Naive thymus-derived CD4-positive, alpha-beta T cell (primary cell): ENCODE measurements around the gene DRC7. TPM values are rescaled to one million over a fixed set of nuclear protein-coding genes. Genes with fewer than 3 reads are reported as not detected.

ENCODE experiments used
- ATAC-seq: fragments of 150-1000 bp; cut with Tn5 transposase; 2 replicates; pipeline ENCODE4 v1.10.0; 2021; ENCODE audit warnings: mild to moderate bottlenecking, moderate library complexity
- CTCF ChIA-PET: fragments of 350-600 bp; sonication (Branson Sonifier 250); formaldehyde crosslinking; loops from one replicate; lab custom pipeline; 2021; ENCODE audit warnings: antibody characterized with exemption; lab: Charles Lee
- POLR2A ChIA-PET: fragments of 350-600 bp; sonication (Branson Sonifier 250); formaldehyde crosslinking; loops from one replicate; lab custom pipeline; 2021; ENCODE audit warnings: antibody characterized with exemption, inconsistent platforms; lab: Charles Lee
- DNase-seq, 9 donors: peaks; one replicate each; pipeline versions ENCODE4 v3.0.0 to v3.0.0-alpha.2; 2020 to 2022; ENCODE audit warnings: mixed read lengths in 1 of 9
- H3K27ac ChIP-seq: one replicate; pipeline ENCODE4 v1.7.0; 2013; ENCODE audit warnings: mild to moderate bottlenecking, low read depth, low read length, moderate library complexity
- H3K27me3 ChIP-seq, 2 donors: one replicate each; pipeline ENCODE4 v1.7.0; 2013; ENCODE audit warnings: low read length in 2 of 2, mild to moderate bottlenecking in 2 of 2, moderate library complexity in 2 of 2; ENCODE audit not compliant: control insufficient read depth in 2 of 2, insufficient read depth in 2 of 2
- H3K36me3 ChIP-seq, 3 experiments: 1 replicate in 2 of 3; 2 replicates in 1 of 3; pipeline ENCODE4 v1.7.0; 2013; ENCODE audit warnings: low read length in 3 of 3, mild to moderate bottlenecking in 3 of 3, moderate library complexity in 1 of 3; ENCODE audit not compliant: insufficient read depth in 3 of 3, control insufficient read depth in 2 of 3
- H3K4me1 ChIP-seq, 2 donors: one replicate each; pipeline ENCODE4 v1.7.0; 2013; ENCODE audit warnings: low read length in 2 of 2, mild to moderate bottlenecking in 2 of 2, moderate library complexity in 1 of 2; ENCODE audit not compliant: control insufficient read depth in 2 of 2, insufficient read depth in 2 of 2
- H3K4me3 ChIP-seq: 2 replicates; pipeline ENCODE4 v1.7.0; 2013; ENCODE audit warnings: mild to moderate bottlenecking, low read length
- H3K9me3 ChIP-seq, 3 experiments: 1 replicate in 2 of 3; 2 replicates in 1 of 3; pipeline ENCODE4 v1.7.0; 2013; ENCODE audit warnings: low read length in 3 of 3; ENCODE audit not compliant: control insufficient read depth in 2 of 3
- H3K27ac Mint-ChIP-seq, 9 donors: one replicate each; pipeline ENCODE4 v1.8.0; 2020 to 2022; ENCODE audit warnings: mixed read lengths in 9 of 9, mild to moderate bottlenecking in 8 of 9, moderate library complexity in 5 of 9, inconsistent platforms in 2 of 9
- H3K27me3 Mint-ChIP-seq, 5 donors: one replicate each; pipeline ENCODE4 v1.8.0; 2021 to 2022; ENCODE audit warnings: mixed read lengths in 5 of 5, mild to moderate bottlenecking in 1 of 5
- H3K36me3 Mint-ChIP-seq, 5 donors: one replicate each; pipeline ENCODE4 v1.8.0; 2020 to 2022; ENCODE audit warnings: mixed read lengths in 5 of 5, mild to moderate bottlenecking in 3 of 5, inconsistent platforms in 1 of 5
- H3K4me1 Mint-ChIP-seq, 7 donors: one replicate each; pipeline ENCODE4 v1.8.0; 2020 to 2022; ENCODE audit warnings: mixed read lengths in 7 of 7, mild to moderate bottlenecking in 3 of 7, inconsistent platforms in 1 of 7
- H3K4me3 Mint-ChIP-seq, 10 donors: one replicate each; pipeline ENCODE4 v1.8.0; 2020 to 2022; ENCODE audit warnings: mild to moderate bottlenecking in 10 of 10, mixed read lengths in 10 of 10, moderate library complexity in 6 of 10, inconsistent platforms in 2 of 10
- H3K9me3 Mint-ChIP-seq, 11 donors: one replicate each; pipeline ENCODE4 v1.8.0; 2020 to 2022; ENCODE audit warnings: mixed read lengths in 11 of 11, mild to moderate bottlenecking in 4 of 11, inconsistent platforms in 1 of 11, moderate library complexity in 1 of 11
- intact Hi-C, 2 donors: fragments of 100-400 bp; cut with micrococcal nuclease; formaldehyde crosslinking; loops; one replicate each; pipeline ENCODE4 v1.15.1; 2023
- microRNA-seq: library from miRNA; unstranded; fragments of <30 nt; microRNA quantifications from one replicate; pipeline ENCODE4 v1.2.0, GENCODE V29; 2022; ENCODE audit warnings: borderline microRNAs expressed
- polyA plus RNA-seq, 2 donors: library from polyadenylated mRNA; unstranded; fragments of 300-500 nt; fragmentation: Illumina TruSeq; gene quantifications; one replicate each; pipeline ENCODE4 v1.2.3, GENCODE V29; 2021
- total RNA-seq, 6 experiments: library from RNA in 5 of 6; stranded (reverse) in 5 of 6; gene quantifications; 1 replicate in 5 of 6; 2 replicates in 1 of 6; pipeline ENCODE4 v1.2.3 and lab custom pipeline; 2021 to 2026

The DRC7 gene
- total and polyA plus RNA-seq, 7 experiments from 2014 or later, result not detected

- Mint-ChIP-seq H3K27ac (no peak overlapping the region), H3K4me3 (no peak overlapping the region), H3K36me3 (no peaks in the 10 kb centered on the region), H3K4me1 (no peaks in the 10 kb centered on the region), H3K9me3 (no peaks in the 10 kb centered on the region), H3K27me3 (peaks cover 0 to 3% (median 0%) of the 10 kb centered on the region in 5 donors)
- no peaks in the 10 kb centered on the region for H3K9me3 ChIP-seq
- no peak for DNase-seq
- ATAC-seq, result no peak
- H3K27ac ChIP-seq, result no peak overlapping the region
- POLR2A ChIA-PET, result no interaction called here
- H3K36me3 ChIP-seq, result no peaks in the 10 kb centered on the region
- no peaks in the 10 kb centered on the region for H3K4me1 ChIP-seq
- no peaks in the 10 kb centered on the region for H3K27me3 ChIP-seq
- H3K4me3 ChIP-seq, result no peak overlapping the region
- intact Hi-C loops, result no loop called here
- CTCF ChIA-PET, result no interaction called here
Observed at GRCh38 chr16:57781349-57781740, 86.7 kb downstream of the DRC7 start.

Small RNA genes lying within 50 kb of the gene (microRNA-seq; reads per million reads assigned to microRNA genes)
- gene MIR6772, result not detected

Other genes starting within 250 kb of the DRC7 start
- gene CIAPIN1, start 247.4 kb upstream of the DRC7 start, total RNA-seq, result 10 to 100 TPM; 33.6 to 52.8 (median 35.8) TPM
- gene CIAPIN1, start 247.4 kb upstream of the DRC7 start, polyA plus RNA-seq, result 100 to 1,000 TPM in 1 of 2 donors, 10 to 100 TPM in 1; 65.2 to 119 TPM
- gene COQ9, start 247.3 kb upstream of the DRC7 start, total RNA-seq, result 10 to 100 TPM; 16.4 to 45.4 (median 36.6) TPM
- 10 to 100 TPM; 25.7 to 51.7 TPM for gene COQ9, start 247.3 kb upstream of the DRC7 start, polyA plus RNA-seq
- 10 to 100 TPM; 63.4 to 96.3 (median 81.4) TPM for gene POLR2C, start 232.1 kb upstream of the DRC7 start, total RNA-seq
- gene POLR2C, start 232.1 kb upstream of the DRC7 start, polyA plus RNA-seq, result 10 to 100 TPM; 45.0 to 55.7 TPM
- 1 to 10 TPM; 2.2 to 4.0 (median 2.9) TPM for gene DOK4, start 208.3 kb upstream of the DRC7 start, total RNA-seq
- 1 to 10 TPM; 1.6 to 4.6 TPM for gene DOK4, start 208.3 kb upstream of the DRC7 start, polyA plus RNA-seq
- 10 to 100 TPM in 1 of 5 experiments, 1 to 10 TPM in 4; 3.5 to 12.7 (median 7.1) TPM for gene CCDC102A, start 158.2 kb upstream of the DRC7 start, total RNA-seq
- gene CCDC102A, start 158.2 kb upstream of the DRC7 start, polyA plus RNA-seq, result 1 to 10 TPM; 3.0 to 9.4 TPM
- gene ADGRG5, start 152.2 kb upstream of the DRC7 start, total RNA-seq, result 10 to 100 TPM in 2 of 5 experiments, 1 to 10 TPM in 1, under 1 TPM in 2; 0.67 to 16.1 (median 2.7) TPM
- gene ADGRG5, start 152.2 kb upstream of the DRC7 start, polyA plus RNA-seq, result 1 to 10 TPM in 1 of 2 donors, under 1 TPM in 1; 0.43 to 1.3 TPM
- gene ADGRG1, start 66.2 kb upstream of the DRC7 start, total RNA-seq, result 10 to 100 TPM in 2 of 5 experiments, 1 to 10 TPM in 2, under 1 TPM in 1; 0.67 to 96.0 (median 5.0) TPM
- gene ADGRG1, start 66.2 kb upstream of the DRC7 start, polyA plus RNA-seq, result under 1 TPM; 0.07 to 0.67 TPM
- gene ADGRG3, start 26.5 kb upstream of the DRC7 start, total RNA-seq, result 10 to 100 TPM in 1 of 5 experiments, 1 to 10 TPM in 1, not detected in 3; 4.9 to 14.1 TPM
- gene ADGRG3, start 26.5 kb upstream of the DRC7 start, polyA plus RNA-seq, result not detected
- gene KATNB1, start 41.0 kb downstream of the DRC7 start, total RNA-seq, result 10 to 100 TPM; 20.4 to 30.4 (median 26.0) TPM
- 10 to 100 TPM; 25.2 to 32.9 TPM for gene KATNB1, start 41.0 kb downstream of the DRC7 start, polyA plus RNA-seq
- 1 to 10 TPM in 2 of 5 experiments, under 1 TPM in 2, not detected in 1; 0.73 to 9.2 (median 1.6) TPM for gene KIFC3, start 107.7 kb downstream of the DRC7 start, total RNA-seq
- gene KIFC3, start 107.7 kb downstream of the DRC7 start, polyA plus RNA-seq, result not detected